ENCODE measurements around the gene MMP7.

The MMP7 gene

GRCh38 chr11:102494216-102494615 lies 36.3 kb downstream of the MMP7 start:
- DNase-seq (ENCODE audit: low read depth), result no peak

GRCh38 chr11:102493524-102493923 lies 37.0 kb downstream of the MMP7 start:
- DNase-seq (ENCODE audit: low read depth), result no peak

- DNase-seq (ENCODE audit: low read depth), result no peak
Measured at GRCh38 chr11:102491969-102492368, 38.6 kb downstream of the MMP7 start.

- no peak for DNase-seq (ENCODE audit: low read depth)
Measured at GRCh38 chr11:102489186-102490145, 41.1 kb downstream of the MMP7 start.

- no peak for DNase-seq (ENCODE audit: low read depth)
Measured at GRCh38 chr11:102488208-102488607, 42.3 kb downstream of the MMP7 start.

GRCh38 chr11:102487214-102487613 lies 43.3 kb downstream of the MMP7 start:
- no peak for DNase-seq (ENCODE audit: low read depth)

- DNase-seq (ENCODE audit: low read depth), result no peak
Measured at GRCh38 chr11:102486584-102486983, 44.0 kb downstream of the MMP7 start.

- DNase-seq (ENCODE audit: low read depth), result no peak
Measured at GRCh38 chr11:102485095-102485722, 45.3 kb downstream of the MMP7 start.

GRCh38 chr11:102482433-102482832 lies 48.1 kb downstream of the MMP7 start:
- DNase-seq (ENCODE audit: low read depth), result no peak

- DNase-seq (ENCODE audit: low read depth), result no peak
Measured at GRCh38 chr11:102479733-102480132, 50.8 kb downstream of the MMP7 start.

GRCh38 chr11:102478673-102479299 lies 51.8 kb downstream of the MMP7 start:
- DNase-seq (ENCODE audit: low read depth), result no peak

- DNase-seq (ENCODE audit: low read depth), result no peak
Measured at GRCh38 chr11:102476812-102477211, 53.7 kb downstream of the MMP7 start.

- DNase-seq (ENCODE audit: low read depth), result no peak
Measured at GRCh38 chr11:102476069-102476468, 54.5 kb downstream of the MMP7 start.

- DNase-seq (ENCODE audit: low read depth), result no peak
Measured at GRCh38 chr11:102473543-102473942, 57.0 kb downstream of the MMP7 start.

GRCh38 chr11:102472127-102472526 lies 58.4 kb downstream of the MMP7 start:
- DNase-seq (ENCODE audit: low read depth), result no peak

GRCh38 chr11:102471474-102471873 lies 59.1 kb downstream of the MMP7 start:
- no peak for DNase-seq (ENCODE audit: low read depth)
